GM23338 (cell line): ENCODE data around the gene TMEM178B. TPM values are rescaled to one million over a fixed set of nuclear protein-coding genes. Genes with fewer than 3 reads are reported as not detected.

Experiments used
- ATAC-seq: fragments of 200-7000 bp; cut with Tn5 transposase; 3 replicates; pipeline ENCODE4 v1.9.1; 2020
- DNase-seq: peaks from one replicate; pipeline ENCODE4 v3.0.0-alpha.2; 2015; ENCODE audit warnings: low spot score
- H2AFZ ChIP-seq: fragments of 200-600 bp; sonication (generic); 2 replicates; pipeline ENCODE4 v1.8.0; 2016; ENCODE audit warnings: antibody characterized with exemption, mild to moderate bottlenecking, moderate library complexity
- H3F3A ChIP-seq: fragments of 200-600 bp; sonication (generic); replicated peaks from 2 replicates; pipeline ENCODE4 v1.8.0; 2017; ENCODE audit warnings: antibody characterized with exemption, mixed run types, low read depth
- H3K27ac ChIP-seq: fragments of 200-600 bp; sonication (generic); 2 replicates; pipeline ENCODE4 v1.6.1; 2016; ENCODE audit warnings: low read depth
- H3K27me3 ChIP-seq: fragments of 200-600 bp; sonication (generic); 2 replicates; pipeline ENCODE4 v1.8.0; 2016; ENCODE audit warnings: mild to moderate bottlenecking, mixed run types, moderate library complexity; ENCODE audit not compliant: insufficient read depth
- H3K36me3 ChIP-seq: fragments of 200-600 bp; sonication (generic); 2 replicates; pipeline ENCODE4 v1.8.0; 2016; ENCODE audit warnings: mild to moderate bottlenecking; ENCODE audit not compliant: insufficient read depth
- H3K4me1 ChIP-seq: fragments of 200-600 bp; sonication (generic); 2 replicates; pipeline ENCODE4 v1.8.0; 2016; ENCODE audit warnings: mild to moderate bottlenecking, moderate library complexity; ENCODE audit not compliant: insufficient read depth
- H3K4me2 ChIP-seq: fragments of 200-600 bp; sonication (generic); 2 replicates; pipeline ENCODE4 v1.7.1; 2017; ENCODE audit warnings: mixed run types
- H3K4me3 ChIP-seq: fragments of 200-600 bp; sonication (generic); 2 replicates; pipeline ENCODE4 v1.6.1; 2016; ENCODE audit warnings: mixed run types
- H3K79me2 ChIP-seq: fragments of 200-600 bp; sonication (generic); replicated peaks from 2 replicates; pipeline ENCODE4 v1.8.0; 2017; ENCODE audit warnings: mild to moderate bottlenecking; ENCODE audit not compliant: insufficient read depth
- H3K9me2 ChIP-seq: fragments of 200-600 bp; sonication (generic); 2 replicates; pipeline ENCODE4 v1.8.0; 2017; ENCODE audit not compliant: insufficient read depth
- H4K20me1 ChIP-seq: fragments of 200-600 bp; sonication (generic); replicated peaks from 2 replicates; pipeline ENCODE4 v1.8.0; 2017; ENCODE audit warnings: mild to moderate bottlenecking; ENCODE audit not compliant: insufficient read depth
- H3K27ac Mint-ChIP-seq: 2 replicates; pipeline ENCODE4 v1.8.0; 2020; ENCODE audit warnings: inconsistent platforms, mild to moderate bottlenecking, moderate library complexity, mixed read lengths
- H3K27me3 Mint-ChIP-seq: 3 replicates; pipeline ENCODE4 v1.8.0; 2022; ENCODE audit warnings: low read depth, mild to moderate bottlenecking, moderate library complexity, mixed read lengths, inconsistent platforms; ENCODE audit not compliant: insufficient read depth, poor library complexity
- H3K36me3 Mint-ChIP-seq: 3 replicates; pipeline ENCODE4 v1.8.0; 2021; ENCODE audit warnings: low read depth, mild to moderate bottlenecking, inconsistent platforms, moderate library complexity, mixed read lengths
- H3K4me1 Mint-ChIP-seq: 3 replicates; pipeline ENCODE4 v1.8.0; 2020; ENCODE audit warnings: mild to moderate bottlenecking, inconsistent platforms, mixed read lengths
- H3K4me3 Mint-ChIP-seq: 3 replicates; pipeline ENCODE4 v1.8.0; 2021; ENCODE audit warnings: moderate library complexity, mild to moderate bottlenecking, inconsistent platforms, mixed read lengths
- H3K9me3 Mint-ChIP-seq: 3 replicates; pipeline ENCODE4 v1.8.0; 2020; ENCODE audit warnings: moderate library complexity, mild to moderate bottlenecking, inconsistent platforms, mixed read lengths
- ETS1 ChIP-seq: IDR thresholded peaks from 2 replicates; pipeline ENCODE4 v1.6.1; 2016; ENCODE audit warnings: antibody characterized with exemption
- NANOG ChIP-seq: IDR thresholded peaks from 2 replicates; pipeline ENCODE4 v1.6.1; 2016; ENCODE audit warnings: antibody characterized with exemption, borderline replicate concordance
- POLR2AphosphoS5 ChIP-seq: IDR thresholded peaks from 2 replicates; pipeline ENCODE4 v1.6.1; 2016; ENCODE audit warnings: antibody characterized with exemption, low read depth
- STAT1 ChIP-seq: IDR thresholded peaks from one replicate; pipeline ENCODE4 v1.6.1; 2016; ENCODE audit warnings: antibody characterized with exemption; ENCODE audit not compliant: unreplicated experiment
- ZNF114 ChIP-seq: fragments of 250-450 bp; sonication (Bioruptor Pico); IDR thresholded peaks from 2 replicates; pipeline ENCODE4 v1.5.0; 2020; ENCODE audit warnings: mild to moderate bottlenecking, moderate library complexity
- ZNF331 ChIP-seq: fragments of 250-450 bp; sonication (Bioruptor Pico); IDR thresholded peaks from 2 replicates; pipeline ENCODE4 v1.5.0; 2020; ENCODE audit warnings: low read depth, mild to moderate bottlenecking, moderate library complexity
- polyA plus RNA-seq: library from polyadenylated mRNA; unstranded; fragments of >200 nt; fragmentation: Nextera tagmentation; extraction: Ambion mirVana; gene quantifications from 2 replicates; pipeline ENCODE4 v1.2.1, GENCODE V29; 2016
- total RNA-seq: library from RNA; depleted of rRNA; stranded (reverse); fragments of >200 nt; shearing (Covaris generic); gene quantifications from 2 replicates; pipeline ENCODE4 v1.2.3, GENCODE V29; 2014
- TF ChIP-seq, protein P1 (sequence below): fragments of 250-450 bp; sonication (Bioruptor Pico); IDR thresholded peaks from 2 replicates; pipeline ENCODE4 v1.5.0; 2020; ENCODE audit warnings: mild to moderate bottlenecking, moderate library complexity
- TF ChIP-seq, protein P2 (sequence below): IDR thresholded peaks from one replicate; pipeline ENCODE4 v1.6.1; 2018; ENCODE audit warnings: antibody characterized with exemption; ENCODE audit not compliant: unreplicated experiment
- TF ChIP-seq, protein P3 (sequence below), 2 experiments: fragments of 200-600 bp in 1 of 2; sonication (generic) in 1 of 2; conservative IDR thresholded peaks; 2 replicates each; pipeline versions ENCODE4 v1.5.1 to v1.6.1; 2016 to 2017; ENCODE audit warnings: antibody characterized with exemption in 2 of 2, low read depth in 2 of 2, mild to moderate bottlenecking in 2 of 2, moderate library complexity in 1 of 2

The TMEM178B gene
- total and polyA plus RNA-seq, 2 experiments from 2014 or later: 4.9 to 15.6 TPM

GRCh38 chr7:141468341-141468740 lies 394.5 kb downstream of the TMEM178B start (continued):
- TF ChIP-seq, protein P1, sequence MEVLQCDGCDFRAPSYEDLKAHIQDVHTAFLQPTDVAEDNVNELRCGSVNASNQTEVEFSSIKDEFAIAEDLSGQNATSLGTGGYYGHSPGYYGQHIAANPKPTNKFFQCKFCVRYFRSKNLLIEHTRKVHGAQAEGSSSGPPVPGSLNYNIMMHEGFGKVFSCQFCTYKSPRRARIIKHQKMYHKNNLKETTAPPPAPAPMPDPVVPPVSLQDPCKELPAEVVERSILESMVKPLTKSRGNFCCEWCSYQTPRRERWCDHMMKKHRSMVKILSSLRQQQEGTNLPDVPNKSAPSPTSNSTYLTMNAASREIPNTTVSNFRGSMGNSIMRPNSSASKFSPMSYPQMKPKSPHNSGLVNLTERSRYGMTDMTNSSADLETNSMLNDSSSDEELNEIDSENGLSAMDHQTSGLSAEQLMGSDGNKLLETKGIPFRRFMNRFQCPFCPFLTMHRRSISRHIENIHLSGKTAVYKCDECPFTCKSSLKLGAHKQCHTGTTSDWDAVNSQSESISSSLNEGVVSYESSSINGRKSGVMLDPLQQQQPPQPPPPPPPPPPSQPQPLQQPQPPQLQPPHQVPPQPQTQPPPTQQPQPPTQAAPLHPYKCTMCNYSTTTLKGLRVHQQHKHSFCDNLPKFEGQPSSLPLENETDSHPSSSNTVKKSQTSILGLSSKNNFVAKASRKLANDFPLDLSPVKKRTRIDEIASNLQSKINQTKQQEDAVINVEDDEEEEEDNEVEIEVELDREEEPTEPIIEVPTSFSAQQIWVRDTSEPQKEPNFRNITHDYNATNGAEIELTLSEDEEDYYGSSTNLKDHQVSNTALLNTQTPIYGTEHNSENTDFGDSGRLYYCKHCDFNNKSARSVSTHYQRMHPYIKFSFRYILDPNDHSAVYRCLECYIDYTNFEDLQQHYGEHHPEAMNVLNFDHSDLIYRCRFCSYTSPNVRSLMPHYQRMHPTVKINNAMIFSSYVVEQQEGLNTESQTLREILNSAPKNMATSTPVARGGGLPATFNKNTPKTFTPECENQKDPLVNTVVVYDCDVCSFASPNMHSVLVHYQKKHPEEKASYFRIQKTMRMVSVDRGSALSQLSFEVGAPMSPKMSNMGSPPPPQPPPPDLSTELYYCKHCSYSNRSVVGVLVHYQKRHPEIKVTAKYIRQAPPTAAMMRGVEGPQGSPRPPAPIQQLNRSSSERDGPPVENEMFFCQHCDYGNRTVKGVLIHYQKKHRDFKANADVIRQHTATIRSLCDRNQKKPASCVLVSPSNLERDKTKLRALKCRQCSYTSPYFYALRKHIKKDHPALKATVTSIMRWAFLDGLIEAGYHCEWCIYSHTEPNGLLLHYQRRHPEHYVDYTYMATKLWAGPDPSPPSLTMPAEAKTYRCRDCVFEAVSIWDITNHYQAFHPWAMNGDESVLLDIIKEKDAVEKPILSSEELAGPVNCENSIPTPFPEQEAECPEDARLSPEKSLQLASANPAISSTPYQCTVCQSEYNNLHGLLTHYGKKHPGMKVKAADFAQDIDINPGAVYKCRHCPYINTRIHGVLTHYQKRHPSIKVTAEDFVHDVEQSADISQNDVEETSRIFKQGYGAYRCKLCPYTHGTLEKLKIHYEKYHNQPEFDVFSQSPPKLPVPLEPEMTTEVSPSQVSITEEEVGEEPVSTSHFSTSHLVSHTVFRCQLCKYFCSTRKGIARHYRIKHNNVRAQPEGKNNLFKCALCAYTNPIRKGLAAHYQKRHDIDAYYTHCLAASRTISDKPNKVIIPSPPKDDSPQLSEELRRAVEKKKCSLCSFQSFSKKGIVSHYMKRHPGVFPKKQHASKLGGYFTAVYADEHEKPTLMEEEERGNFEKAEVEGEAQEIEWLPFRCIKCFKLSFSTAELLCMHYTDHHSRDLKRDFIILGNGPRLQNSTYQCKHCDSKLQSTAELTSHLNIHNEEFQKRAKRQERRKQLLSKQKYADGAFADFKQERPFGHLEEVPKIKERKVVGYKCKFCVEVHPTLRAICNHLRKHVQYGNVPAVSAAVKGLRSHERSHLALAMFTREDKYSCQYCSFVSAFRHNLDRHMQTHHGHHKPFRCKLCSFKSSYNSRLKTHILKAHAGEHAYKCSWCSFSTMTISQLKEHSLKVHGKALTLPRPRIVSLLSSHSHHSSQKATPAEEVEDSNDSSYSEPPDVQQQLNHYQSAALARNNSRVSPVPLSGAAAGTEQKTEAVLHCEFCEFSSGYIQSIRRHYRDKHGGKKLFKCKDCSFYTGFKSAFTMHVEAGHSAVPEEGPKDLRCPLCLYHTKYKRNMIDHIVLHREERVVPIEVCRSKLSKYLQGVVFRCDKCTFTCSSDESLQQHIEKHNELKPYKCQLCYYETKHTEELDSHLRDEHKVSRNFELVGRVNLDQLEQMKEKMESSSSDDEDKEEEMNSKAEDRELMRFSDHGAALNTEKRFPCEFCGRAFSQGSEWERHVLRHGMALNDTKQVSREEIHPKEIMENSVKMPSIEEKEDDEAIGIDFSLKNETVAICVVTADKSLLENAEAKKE (CRISPR knock-in tag): no peak
- TF ChIP-seq POLR2AphosphoS5: no peak

GRCh38 chr7:141475679-141476078 lies 401.8 kb downstream of the TMEM178B start:
- H3K36me3 Mint-ChIP-seq: peaks cover 3% of the 10 kb centered on the region; the same call in 1 of the 3 replicates
- Histone ChIP-seq H2AFZ (no peak overlapping the region), H3K4me1 (peaks cover 10% of the 10 kb centered on the region), H3K4me3 (no peak overlapping the region), H3K9me2 (peaks cover 9% of the 10 kb centered on the region; the same call in 1 of the 2 replicates), H3F3A (no peaks in the 10 kb centered on the region), H3K27me3 (no peaks in the 10 kb centered on the region), H3K4me2 (no peak overlapping the region), H3K27ac (no peak overlapping the region), H3K36me3 (no peaks in the 10 kb centered on the region), H3K79me2 (no peaks in the 10 kb centered on the region), H4K20me1 (no peaks in the 10 kb centered on the region)
- H3K27ac Mint-ChIP-seq: no peak overlapping the region
- ATAC-seq: no peak
- peaks cover 9% of the 10 kb centered on the region for H3K4me1 Mint-ChIP-seq
- no peak overlapping the region for H3K4me3 Mint-ChIP-seq
- H3K9me3 Mint-ChIP-seq: no peaks in the 10 kb centered on the region
- peaks cover 10% of the 10 kb centered on the region for H3K27me3 Mint-ChIP-seq
- DNase-seq: no peak
- TF ChIP-seq, protein P2, sequence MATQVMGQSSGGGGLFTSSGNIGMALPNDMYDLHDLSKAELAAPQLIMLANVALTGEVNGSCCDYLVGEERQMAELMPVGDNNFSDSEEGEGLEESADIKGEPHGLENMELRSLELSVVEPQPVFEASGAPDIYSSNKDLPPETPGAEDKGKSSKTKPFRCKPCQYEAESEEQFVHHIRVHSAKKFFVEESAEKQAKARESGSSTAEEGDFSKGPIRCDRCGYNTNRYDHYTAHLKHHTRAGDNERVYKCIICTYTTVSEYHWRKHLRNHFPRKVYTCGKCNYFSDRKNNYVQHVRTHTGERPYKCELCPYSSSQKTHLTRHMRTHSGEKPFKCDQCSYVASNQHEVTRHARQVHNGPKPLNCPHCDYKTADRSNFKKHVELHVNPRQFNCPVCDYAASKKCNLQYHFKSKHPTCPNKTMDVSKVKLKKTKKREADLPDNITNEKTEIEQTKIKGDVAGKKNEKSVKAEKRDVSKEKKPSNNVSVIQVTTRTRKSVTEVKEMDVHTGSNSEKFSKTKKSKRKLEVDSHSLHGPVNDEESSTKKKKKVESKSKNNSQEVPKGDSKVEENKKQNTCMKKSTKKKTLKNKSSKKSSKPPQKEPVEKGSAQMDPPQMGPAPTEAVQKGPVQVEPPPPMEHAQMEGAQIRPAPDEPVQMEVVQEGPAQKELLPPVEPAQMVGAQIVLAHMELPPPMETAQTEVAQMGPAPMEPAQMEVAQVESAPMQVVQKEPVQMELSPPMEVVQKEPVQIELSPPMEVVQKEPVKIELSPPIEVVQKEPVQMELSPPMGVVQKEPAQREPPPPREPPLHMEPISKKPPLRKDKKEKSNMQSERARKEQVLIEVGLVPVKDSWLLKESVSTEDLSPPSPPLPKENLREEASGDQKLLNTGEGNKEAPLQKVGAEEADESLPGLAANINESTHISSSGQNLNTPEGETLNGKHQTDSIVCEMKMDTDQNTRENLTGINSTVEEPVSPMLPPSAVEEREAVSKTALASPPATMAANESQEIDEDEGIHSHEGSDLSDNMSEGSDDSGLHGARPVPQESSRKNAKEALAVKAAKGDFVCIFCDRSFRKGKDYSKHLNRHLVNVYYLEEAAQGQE: no peak
- TF ChIP-seq ZNF331 (CRISPR knock-in tag): no peak
- no peak for TF ChIP-seq STAT1
- TF ChIP-seq NANOG: no peak
- TF ChIP-seq ZNF114 (CRISPR knock-in tag): no peak
- TF ChIP-seq ETS1: no peak
- TF ChIP-seq, protein P3, sequence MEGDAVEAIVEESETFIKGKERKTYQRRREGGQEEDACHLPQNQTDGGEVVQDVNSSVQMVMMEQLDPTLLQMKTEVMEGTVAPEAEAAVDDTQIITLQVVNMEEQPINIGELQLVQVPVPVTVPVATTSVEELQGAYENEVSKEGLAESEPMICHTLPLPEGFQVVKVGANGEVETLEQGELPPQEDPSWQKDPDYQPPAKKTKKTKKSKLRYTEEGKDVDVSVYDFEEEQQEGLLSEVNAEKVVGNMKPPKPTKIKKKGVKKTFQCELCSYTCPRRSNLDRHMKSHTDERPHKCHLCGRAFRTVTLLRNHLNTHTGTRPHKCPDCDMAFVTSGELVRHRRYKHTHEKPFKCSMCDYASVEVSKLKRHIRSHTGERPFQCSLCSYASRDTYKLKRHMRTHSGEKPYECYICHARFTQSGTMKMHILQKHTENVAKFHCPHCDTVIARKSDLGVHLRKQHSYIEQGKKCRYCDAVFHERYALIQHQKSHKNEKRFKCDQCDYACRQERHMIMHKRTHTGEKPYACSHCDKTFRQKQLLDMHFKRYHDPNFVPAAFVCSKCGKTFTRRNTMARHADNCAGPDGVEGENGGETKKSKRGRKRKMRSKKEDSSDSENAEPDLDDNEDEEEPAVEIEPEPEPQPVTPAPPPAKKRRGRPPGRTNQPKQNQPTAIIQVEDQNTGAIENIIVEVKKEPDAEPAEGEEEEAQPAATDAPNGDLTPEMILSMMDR (conservative IDR thresholded peaks at IDR 0.05; ENCODE audit: low read depth in 2 of 2): no peak
